Activated naive CD4-positive, alpha-beta T cell treated with anti-CD3 and anti-CD28 coated beads, Interleukin-2, amount 10 ng/mL, durations not matched to agents 7 days and 5 days (primary cell): ENCODE data around the gene FASTKD2.
"Not testable (repeated sequence)": the region's sequence is repeated elsewhere in the genome, so short reads cannot be mapped to it uniquely, and the experiment has no call there.

Source experiments
- CTCF ChIA-PET: fragments of 350-600 bp; sonication (Branson Sonifier 250); formaldehyde crosslinking; loops from one replicate; lab custom pipeline; 2021; ENCODE audit warnings: antibody characterized with exemption; lab: Charles Lee
- DNase-seq: peaks from one replicate; pipeline ENCODE4 v3.0.0-alpha.2; 2020
- H3K27ac Mint-ChIP-seq: one replicate; pipeline ENCODE4 v1.8.0; 2021; ENCODE audit warnings: mild to moderate bottlenecking, moderate library complexity, mixed read lengths
- H3K27me3 Mint-ChIP-seq: one replicate; pipeline ENCODE4 v1.8.0; 2021; ENCODE audit warnings: mild to moderate bottlenecking, mixed read lengths
- H3K36me3 Mint-ChIP-seq: one replicate; pipeline ENCODE4 v1.8.0; 2021; ENCODE audit warnings: mixed read lengths
- H3K4me1 Mint-ChIP-seq: one replicate; pipeline ENCODE4 v1.8.0; 2021; ENCODE audit warnings: mixed read lengths
- H3K4me3 Mint-ChIP-seq: one replicate; pipeline ENCODE4 v1.8.0; 2021; ENCODE audit warnings: mild to moderate bottlenecking, moderate library complexity, mixed read lengths
- H3K9me3 Mint-ChIP-seq: one replicate; pipeline ENCODE4 v1.8.0; 2021; ENCODE audit warnings: mixed read lengths

Gene FASTKD2

DNA sequence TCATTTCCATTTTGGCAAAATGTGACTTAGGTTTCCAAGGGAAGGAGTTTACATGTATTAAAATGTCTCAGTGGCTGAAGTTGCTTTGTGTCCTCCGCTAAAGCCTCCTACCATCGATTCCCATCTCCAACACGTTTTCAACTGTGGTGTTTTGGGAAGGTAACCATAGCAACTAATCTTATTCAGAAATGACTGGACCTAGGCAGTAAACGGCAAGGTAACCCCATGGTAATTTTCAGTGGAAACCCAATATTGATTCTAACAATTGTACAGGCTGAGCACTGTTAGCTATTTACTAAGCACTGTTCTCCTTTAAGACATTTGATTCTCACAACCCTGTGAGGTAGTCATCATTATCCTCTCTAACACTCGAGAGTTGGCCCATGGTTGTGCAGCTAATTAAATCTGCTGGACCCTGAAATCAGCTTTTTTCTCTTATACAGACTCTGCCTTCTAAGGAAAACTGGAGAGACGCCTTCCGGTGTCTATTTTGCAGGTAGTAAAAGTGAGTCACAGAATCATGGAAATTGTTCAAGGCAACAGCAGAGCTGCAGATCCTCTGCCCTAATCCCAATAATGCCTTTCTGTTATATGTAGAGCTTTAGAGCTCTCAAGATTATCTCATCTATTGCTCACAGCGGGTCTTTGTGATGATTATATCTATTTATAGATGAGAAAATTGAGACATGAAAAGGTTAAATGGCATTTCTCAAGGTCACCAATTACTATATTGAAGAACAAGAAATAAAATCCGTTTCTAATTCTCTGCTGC is 36.2 kb downstream of the FASTKD2 start:
- no peaks in the 10 kb centered on the region for H3K36me3 Mint-ChIP-seq
- CTCF ChIA-PET: interaction anchor here (0.6 to 6.5 kb wide), 17 partner anchors 10 to 675 kb away, joined by 3 to 97 read pairs (median 4); no protein-coding TSS in a partner anchor
- peaks cover 18% of the 10 kb centered on the region for H3K4me1 Mint-ChIP-seq
- no peak overlapping the region for H3K27ac Mint-ChIP-seq
- no peaks in the 10 kb centered on the region for H3K27me3 Mint-ChIP-seq
- no peaks in the 10 kb centered on the region for H3K9me3 Mint-ChIP-seq
- DNase-seq: no peak
- no peak overlapping the region for H3K4me3 Mint-ChIP-seq

DNA sequence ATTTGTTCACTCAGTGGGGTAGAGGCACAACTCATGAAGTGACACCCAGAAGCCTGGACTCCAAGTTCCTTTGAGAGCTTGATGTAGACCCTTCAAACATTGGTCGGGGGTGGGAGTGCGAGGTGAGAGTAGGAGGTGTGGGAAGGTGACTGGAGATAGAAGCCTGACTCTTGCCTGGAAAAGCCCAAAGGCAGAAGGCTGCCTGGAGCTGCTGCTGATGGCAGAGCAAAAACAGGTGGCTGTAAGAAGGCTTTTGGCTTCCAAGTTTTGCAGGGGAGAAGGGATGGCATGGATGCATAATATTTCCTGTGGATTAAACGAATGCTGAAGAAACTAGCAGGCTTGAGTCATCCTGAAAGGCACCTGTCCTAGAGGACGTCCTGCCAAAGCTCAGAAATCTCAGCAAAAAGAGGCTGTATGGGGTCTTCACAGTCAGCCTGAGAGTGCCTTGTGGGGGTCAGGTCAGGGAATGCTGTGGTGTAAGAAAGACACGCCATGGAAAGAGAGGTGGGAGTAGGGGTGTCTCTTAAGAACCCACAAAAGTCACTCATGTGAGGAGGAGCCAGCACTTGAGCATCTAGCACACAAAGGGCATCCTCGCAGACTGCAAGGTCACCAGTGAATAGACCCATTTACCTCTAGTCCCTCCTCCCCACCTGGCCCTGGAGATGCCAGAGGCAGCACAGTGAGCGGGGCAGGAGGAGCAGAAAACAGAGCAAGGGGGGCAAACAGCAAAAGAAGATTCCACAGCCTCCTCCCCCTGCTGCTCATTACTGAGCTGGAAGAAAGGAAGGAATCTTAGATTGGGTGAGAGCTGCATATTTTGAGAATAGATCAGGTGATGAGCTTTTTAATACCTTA is 37.5 kb downstream of the FASTKD2 start:
- no peaks in the 10 kb centered on the region for H3K9me3 Mint-ChIP-seq
- H3K27ac Mint-ChIP-seq: no peak overlapping the region
- CTCF ChIA-PET: interaction anchor here (0.7 to 6.5 kb wide), 4 partner anchors 8 to 668 kb away, joined by 3 to 97 read pairs (median 8); no protein-coding TSS in a partner anchor
- DNase-seq: no peak
- no peaks in the 10 kb centered on the region for H3K36me3 Mint-ChIP-seq
- H3K27me3 Mint-ChIP-seq: no peaks in the 10 kb centered on the region
- H3K4me1 Mint-ChIP-seq: peaks cover 17% of the 10 kb centered on the region
- no peak overlapping the region for H3K4me3 Mint-ChIP-seq

DNA sequence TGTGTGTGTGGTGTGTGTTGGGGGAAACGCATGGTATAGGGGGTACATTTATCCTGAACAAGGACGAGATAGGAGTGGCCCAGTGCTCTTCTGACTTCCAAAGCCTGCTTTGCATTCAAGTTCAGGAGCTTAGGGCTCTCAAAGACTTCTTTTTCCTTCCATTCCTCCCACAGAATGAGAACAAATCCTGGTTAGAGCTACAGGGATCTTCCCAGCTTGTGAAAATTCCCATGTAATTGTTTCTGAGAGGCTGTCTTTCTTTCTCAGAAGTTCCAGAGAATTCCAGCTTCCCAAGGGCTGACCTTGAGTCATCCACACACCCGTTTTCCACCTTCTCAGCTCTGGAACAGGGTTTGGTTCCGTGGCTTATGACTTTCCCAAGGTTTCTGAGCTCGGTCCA is 38.9 kb downstream of the FASTKD2 start:
- H3K27me3 Mint-ChIP-seq: no peaks in the 10 kb centered on the region
- peaks cover 10% of the 10 kb centered on the region for H3K4me1 Mint-ChIP-seq
- H3K36me3 Mint-ChIP-seq: no peaks in the 10 kb centered on the region
- no peaks in the 10 kb centered on the region for H3K9me3 Mint-ChIP-seq
- H3K4me3 Mint-ChIP-seq: no peak overlapping the region
- no peak overlapping the region for H3K27ac Mint-ChIP-seq
- CTCF ChIA-PET: interaction anchor here (0.8 to 6.5 kb wide), 3 partner anchors 161 to 666 kb away, joined by 3 to 97 read pairs (median 3); no protein-coding TSS in a partner anchor
- no peak for DNase-seq

DNA sequence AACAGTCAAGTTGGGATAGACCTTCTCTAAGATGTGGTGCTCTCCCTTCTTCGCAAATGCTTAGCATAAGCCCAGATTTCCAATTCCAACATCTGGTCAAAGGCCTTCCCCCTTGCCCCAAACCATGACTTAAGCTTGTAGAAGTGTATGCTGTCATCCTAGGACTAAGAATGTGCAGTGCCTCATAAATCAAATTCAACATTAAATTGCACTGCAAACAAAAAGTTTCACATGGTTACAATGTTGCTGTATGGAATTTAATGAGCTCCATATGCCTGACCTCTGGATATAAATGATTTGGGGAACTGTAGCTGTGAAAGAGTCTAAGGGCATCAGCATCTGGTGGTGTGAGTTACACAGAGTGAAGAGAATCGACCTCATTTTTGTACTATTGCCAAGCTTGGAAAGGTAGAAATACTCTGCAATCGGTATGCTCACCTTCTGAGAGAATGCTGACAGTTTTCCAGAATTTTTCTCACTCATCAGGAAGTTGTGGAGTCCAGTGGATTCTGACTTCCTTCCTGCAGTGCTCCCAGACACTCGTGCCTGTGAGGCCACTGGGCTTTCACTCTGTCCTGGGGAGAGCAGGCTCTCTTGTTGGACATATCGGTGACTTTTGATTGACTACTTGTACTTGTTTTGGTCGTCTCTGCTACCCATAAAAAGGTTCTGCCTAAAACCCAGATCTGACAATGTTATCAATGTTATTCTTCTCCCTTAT is 40.6 kb downstream of the FASTKD2 start:
- CTCF ChIA-PET: interaction anchor here (0.5 kb wide), 1 partner anchor 34 kb away, joined by 4 read pairs; no protein-coding TSS in a partner anchor
- Mint-ChIP-seq H3K27me3 (no peaks in the 10 kb centered on the region), H3K36me3 (no peaks in the 10 kb centered on the region), H3K27ac (no peak overlapping the region), H3K9me3 (no peaks in the 10 kb centered on the region), H3K4me3 (no peak overlapping the region), H3K4me1 (peaks cover 1% of the 10 kb centered on the region)
- DNase-seq: no peak

DNA sequence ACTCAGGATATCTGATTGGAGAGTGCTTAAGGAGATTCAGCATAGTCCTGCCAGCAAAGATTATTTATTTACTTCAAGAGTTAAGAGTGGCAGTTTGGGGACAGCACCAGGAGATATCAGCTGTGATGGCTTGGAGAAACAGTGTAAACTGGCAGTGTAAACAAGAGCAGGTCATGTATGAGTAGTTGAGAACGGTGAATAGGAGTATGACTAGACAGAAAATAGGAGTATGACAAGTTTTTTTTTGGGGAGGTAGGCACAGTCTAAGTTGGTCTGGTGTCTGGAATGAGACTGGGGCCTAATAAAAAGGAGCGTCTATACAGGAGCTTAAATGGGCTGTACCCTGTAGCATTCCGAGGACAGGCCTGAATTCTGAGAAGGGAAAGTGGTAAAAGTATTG is 42.2 kb downstream of the FASTKD2 start:
- H3K36me3 Mint-ChIP-seq, H3K4me3 Mint-ChIP-seq, H3K27me3 Mint-ChIP-seq, DNase-seq, H3K4me1 Mint-ChIP-seq, H3K27ac Mint-ChIP-seq, H3K9me3 Mint-ChIP-seq, CTCF ChIA-PET: not testable (repeated sequence)

DNA sequence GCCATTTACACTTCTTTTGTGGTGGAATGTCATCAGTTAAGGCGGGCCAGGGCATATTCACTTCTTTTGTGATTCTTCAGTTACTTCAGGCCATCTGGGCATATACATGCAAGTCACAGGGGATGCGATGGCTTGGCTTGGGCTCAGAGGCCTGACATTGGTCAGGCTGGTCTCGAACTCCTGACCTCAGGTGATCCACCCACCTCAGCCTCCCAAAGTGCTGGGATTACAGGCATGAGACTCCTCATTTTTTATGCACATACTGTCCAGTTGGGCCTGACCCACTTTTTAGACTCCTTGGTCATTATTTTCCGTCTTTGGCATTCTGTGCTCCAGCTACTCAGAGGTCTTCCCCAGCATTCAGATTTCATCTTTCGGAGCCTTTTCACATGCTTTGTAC is 47.1 kb downstream of the FASTKD2 start:
- H3K36me3 Mint-ChIP-seq, H3K9me3 Mint-ChIP-seq, H3K4me3 Mint-ChIP-seq, CTCF ChIA-PET, DNase-seq, H3K4me1 Mint-ChIP-seq, H3K27me3 Mint-ChIP-seq, H3K27ac Mint-ChIP-seq: not testable (repeated sequence)

DNA sequence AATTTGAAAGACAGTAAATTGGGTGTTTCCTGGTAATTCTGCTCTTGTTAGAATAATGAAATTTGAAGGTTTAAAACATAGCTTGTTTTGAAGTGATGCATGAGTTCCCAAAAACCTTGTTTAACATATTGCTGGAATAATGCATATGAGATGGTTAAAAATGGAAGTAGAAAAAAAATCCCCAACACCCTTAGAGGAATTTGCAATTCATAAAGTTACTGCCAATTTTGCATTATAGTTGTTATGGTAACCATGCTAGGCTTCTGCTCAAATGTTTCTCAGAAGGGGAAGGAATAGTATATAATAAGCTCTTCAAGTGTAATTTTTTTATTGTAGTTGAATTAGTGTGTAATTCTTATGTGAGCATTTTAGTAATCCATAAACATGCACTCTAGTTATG is 49.1 kb downstream of the FASTKD2 start:
- no peak for DNase-seq
- Mint-ChIP-seq H3K4me1 (no peaks in the 10 kb centered on the region), H3K36me3 (no peaks in the 10 kb centered on the region), H3K27ac (no peak overlapping the region), H3K9me3 (no peaks in the 10 kb centered on the region), H3K27me3 (peaks cover 6% of the 10 kb centered on the region), H3K4me3 (no peak overlapping the region)
- CTCF ChIA-PET: interaction anchor here (1.2 to 1.5 kb wide), 3 partner anchors 14 to 32 kb away, joined by 3 to 4 read pairs (median 3); no protein-coding TSS in a partner anchor

DNA sequence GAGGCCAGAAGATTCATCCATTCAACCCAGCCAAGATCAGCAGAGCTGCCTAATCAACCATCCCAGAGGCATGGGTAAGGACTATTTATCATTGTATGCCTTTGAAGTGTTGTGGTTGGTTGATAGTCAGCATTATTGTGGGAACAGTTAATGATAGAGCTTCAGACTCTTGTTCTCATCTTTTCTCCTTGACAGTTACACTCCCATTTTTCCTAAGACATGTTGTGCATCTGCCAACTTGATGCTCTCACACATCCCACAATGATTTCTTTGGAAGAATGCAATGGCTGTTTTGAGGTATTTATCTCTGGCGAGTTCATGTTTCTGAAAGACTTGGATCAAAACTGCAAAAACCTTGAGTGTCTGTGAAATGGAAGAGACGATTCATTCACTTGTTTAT is 55.4 kb downstream of the FASTKD2 start:
- CTCF ChIA-PET: no interaction called here
- DNase-seq: no peak
- no peak overlapping the region for H3K27ac Mint-ChIP-seq
- no peaks in the 10 kb centered on the region for H3K36me3 Mint-ChIP-seq
- H3K4me3 Mint-ChIP-seq: no peak overlapping the region
- no peaks in the 10 kb centered on the region for H3K9me3 Mint-ChIP-seq
- H3K27me3 Mint-ChIP-seq: no peaks in the 10 kb centered on the region
- H3K4me1 Mint-ChIP-seq: no peaks in the 10 kb centered on the region

DNA sequence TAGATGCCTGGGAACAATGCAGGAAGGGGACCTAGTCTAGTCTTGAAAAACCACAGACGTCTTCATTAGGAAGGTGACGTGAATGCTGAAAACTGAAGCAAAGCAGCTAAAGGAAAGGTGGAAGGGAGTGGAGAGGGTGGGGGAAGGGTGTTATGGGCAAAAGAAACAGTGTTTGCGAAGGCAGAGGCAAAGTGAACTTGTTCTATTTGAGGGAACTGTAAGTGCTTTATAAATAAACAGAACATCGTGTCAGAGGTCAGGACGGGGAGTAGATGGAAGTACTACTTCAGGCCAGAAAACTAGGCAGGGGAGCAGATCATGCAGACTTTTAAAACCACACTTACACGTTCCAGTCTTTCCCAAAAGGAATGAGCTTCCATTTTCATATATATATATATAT is 57.8 kb downstream of the FASTKD2 start:
- no peak for DNase-seq
- Mint-ChIP-seq H3K36me3 (no peaks in the 10 kb centered on the region), H3K4me3 (no peak overlapping the region), H3K4me1 (no peaks in the 10 kb centered on the region), H3K27me3 (no peaks in the 10 kb centered on the region), H3K9me3 (no peaks in the 10 kb centered on the region), H3K27ac (no peak overlapping the region)
- CTCF ChIA-PET: no interaction called here

DNA sequence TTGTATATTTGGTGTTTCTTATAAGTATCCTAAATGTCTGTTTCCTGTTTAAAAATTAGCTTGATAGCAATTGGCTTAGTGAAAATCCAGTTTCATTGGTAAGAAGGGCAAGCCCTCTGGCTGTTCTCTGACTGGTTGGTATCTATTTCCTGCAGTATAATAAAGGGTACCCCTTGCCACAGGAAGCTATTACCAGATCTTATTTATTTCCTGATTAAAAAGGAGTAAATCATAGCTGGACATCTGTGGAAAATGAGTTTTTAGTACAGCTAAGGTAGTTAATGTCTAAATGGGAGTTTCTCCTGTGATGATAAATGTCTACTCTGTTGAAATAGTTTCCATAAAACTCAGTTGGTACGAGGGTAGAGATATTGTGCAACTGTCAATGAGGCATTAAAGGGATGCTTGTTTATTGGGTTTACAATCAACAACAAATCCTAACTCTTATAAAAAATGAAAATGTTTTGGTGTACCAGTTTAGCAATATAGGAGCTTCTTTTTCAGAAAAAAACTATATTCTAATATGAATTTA is 58.7 kb downstream of the FASTKD2 start:
- H3K4me1 Mint-ChIP-seq: no peaks in the 10 kb centered on the region
- H3K27me3 Mint-ChIP-seq: no peaks in the 10 kb centered on the region
- no peaks in the 10 kb centered on the region for H3K36me3 Mint-ChIP-seq
- CTCF ChIA-PET: interaction anchor here (1.2 kb wide), 1 partner anchor 42 kb away, joined by 3 read pairs; no protein-coding TSS in a partner anchor
- H3K27ac Mint-ChIP-seq: no peak overlapping the region
- no peak overlapping the region for H3K4me3 Mint-ChIP-seq
- H3K9me3 Mint-ChIP-seq: no peaks in the 10 kb centered on the region
- no peak for DNase-seq

DNA sequence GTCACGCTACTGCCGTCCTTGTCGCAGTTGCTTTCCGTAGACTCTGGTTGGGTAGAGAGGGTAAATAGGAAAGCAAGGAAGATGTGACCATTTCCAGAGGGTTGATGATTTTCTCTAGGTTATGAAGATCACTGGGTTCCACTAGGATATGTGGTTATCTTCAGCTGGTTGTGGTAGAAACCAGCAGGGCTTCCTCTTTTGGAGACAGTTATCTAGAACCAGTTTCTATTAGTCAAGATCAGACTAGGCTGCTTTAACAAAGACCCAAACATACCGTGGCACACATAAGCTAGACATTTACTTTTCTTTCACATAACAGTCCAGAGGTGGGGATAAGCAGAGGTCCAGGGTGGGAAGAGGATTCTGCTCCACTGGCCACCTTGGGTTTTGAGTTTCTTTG is 59.6 kb downstream of the FASTKD2 start:
- Mint-ChIP-seq H3K36me3 (no peaks in the 10 kb centered on the region), H3K27ac (no peak overlapping the region), H3K9me3 (no peaks in the 10 kb centered on the region), H3K27me3 (no peaks in the 10 kb centered on the region), H3K4me3 (no peak overlapping the region), H3K4me1 (no peaks in the 10 kb centered on the region)
- no peak for DNase-seq
- CTCF ChIA-PET: interaction anchor here (1.2 kb wide), 1 partner anchor 43 kb away, joined by 3 read pairs; no protein-coding TSS in a partner anchor

DNA sequence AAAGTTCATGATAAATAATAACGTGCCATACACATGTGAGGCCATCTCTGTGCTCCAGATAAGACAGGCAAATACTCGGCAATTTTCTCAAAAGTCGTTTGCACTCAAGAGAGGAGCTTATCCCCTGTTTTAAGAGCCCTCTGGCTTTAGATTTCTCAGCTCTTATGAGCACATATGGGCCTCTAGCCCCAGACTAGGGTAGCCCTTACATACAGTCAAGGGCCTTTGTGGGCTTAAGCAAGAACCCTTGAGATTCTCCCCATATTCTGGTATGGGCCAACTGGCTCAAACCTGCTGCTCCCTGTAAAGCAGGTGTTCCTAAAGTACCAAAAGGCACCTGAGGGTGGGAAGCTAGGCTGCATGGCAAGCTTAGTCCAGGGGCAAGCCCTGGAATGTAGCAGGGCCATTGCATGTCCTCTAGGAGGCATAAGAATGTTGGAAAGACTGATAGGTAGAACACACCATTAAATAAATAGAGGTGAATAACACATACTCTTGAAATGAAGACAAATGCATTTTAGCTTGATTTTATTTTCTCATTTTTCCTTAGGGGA is 66.1 kb downstream of the FASTKD2 start:
- CTCF ChIA-PET: interaction anchor here (1.2 kb wide), 1 partner anchor 16 kb away, joined by 4 read pairs; no protein-coding TSS in a partner anchor
- no peak overlapping the region for H3K4me3 Mint-ChIP-seq
- peaks cover 12% of the 10 kb centered on the region for H3K9me3 Mint-ChIP-seq
- no peaks in the 10 kb centered on the region for H3K4me1 Mint-ChIP-seq
- no peaks in the 10 kb centered on the region for H3K36me3 Mint-ChIP-seq
- no peak for DNase-seq
- H3K27ac Mint-ChIP-seq: no peak overlapping the region
- H3K27me3 Mint-ChIP-seq: no peaks in the 10 kb centered on the region

DNA sequence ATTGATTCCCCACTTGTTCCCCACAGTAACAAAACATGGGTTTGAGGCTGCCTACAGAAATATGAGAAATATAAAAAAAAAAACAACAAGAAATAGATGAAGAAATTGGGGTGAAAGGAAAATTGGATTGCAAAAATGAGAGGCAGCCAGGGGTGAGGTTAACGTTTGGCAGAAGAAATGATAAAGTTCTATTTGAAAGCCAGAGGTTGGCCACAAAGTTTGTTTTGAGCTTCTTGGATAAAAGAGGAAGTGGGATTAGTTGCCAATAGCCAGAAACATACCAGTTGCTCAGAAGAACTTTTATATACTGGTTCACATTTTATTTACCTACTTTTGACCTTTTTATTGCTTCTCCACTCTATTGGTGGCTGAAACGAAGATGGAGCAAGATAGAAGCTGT is 67.5 kb downstream of the FASTKD2 start:
- Mint-ChIP-seq H3K9me3 (peaks cover 12% of the 10 kb centered on the region), H3K27ac (no peak overlapping the region), H3K27me3 (no peaks in the 10 kb centered on the region), H3K36me3 (no peaks in the 10 kb centered on the region), H3K4me1 (no peaks in the 10 kb centered on the region), H3K4me3 (no peak overlapping the region)
- DNase-seq: no peak
- CTCF ChIA-PET: no interaction called here
